Endometrial microvascular endothelial cells (primary cell): Measurements from ENCODE around the gene POLR2M. TPM values are rescaled to one million over a fixed set of nuclear protein-coding genes. Genes with fewer than 3 reads are reported as not detected.

ENCODE experiments used
- total RNA-seq: library from RNA; depleted of rRNA; stranded (reverse); fragments of >200 nt; gene quantifications from one replicate; pipeline ENCODE4 v1.2.3, GENCODE V29; 2015; ENCODE audit errors: inconsistent ontology term

POLR2M gene
- total RNA-seq, 1 donor from 2014 or later, result 31.9 TPM

Other genes with a start within 250 kb of the POLR2M start
- gene MYZAP, start 114.8 kb upstream of the POLR2M start, total RNA-seq, result 6.9 TPM